ENCODE data around the gene PTPRS. TPM values are rescaled to one million over a fixed set of nuclear protein-coding genes. Genes with fewer than 3 reads are reported as not detected.

Gene PTPRS
- total and polyA plus RNA-seq, 2 of the 13 experiments (the other 11 are each of a cell fraction or from before 2014, with no cell fraction given) = 32.7 to 43.9 TPM

DNA sequence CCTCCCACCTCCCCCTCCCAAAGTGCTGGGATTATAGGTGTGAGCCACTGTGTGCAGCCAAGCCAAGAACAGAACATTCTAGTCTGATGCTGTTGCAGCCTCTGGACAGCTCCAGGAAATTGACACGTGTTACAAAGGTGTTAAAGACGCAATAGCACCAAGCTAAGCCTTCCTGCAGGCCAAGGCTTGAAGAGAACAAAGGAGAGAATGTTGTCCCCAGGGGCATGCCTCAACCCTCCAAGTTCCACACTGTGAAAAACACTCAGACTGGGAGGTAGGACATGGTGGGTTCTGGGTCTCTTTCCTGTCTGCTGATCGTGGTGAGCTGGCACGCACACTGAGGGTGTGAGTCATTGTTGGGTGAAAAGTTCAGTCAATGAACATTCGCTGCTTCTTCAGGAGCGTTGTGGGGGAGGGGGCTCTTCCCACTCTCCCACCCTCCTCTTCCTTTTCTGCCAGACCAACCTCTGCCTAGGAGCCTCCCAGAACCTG lies 5.3 kb upstream of the PTPRS start (continued):
- TF ChIP-seq, protein P1, sequence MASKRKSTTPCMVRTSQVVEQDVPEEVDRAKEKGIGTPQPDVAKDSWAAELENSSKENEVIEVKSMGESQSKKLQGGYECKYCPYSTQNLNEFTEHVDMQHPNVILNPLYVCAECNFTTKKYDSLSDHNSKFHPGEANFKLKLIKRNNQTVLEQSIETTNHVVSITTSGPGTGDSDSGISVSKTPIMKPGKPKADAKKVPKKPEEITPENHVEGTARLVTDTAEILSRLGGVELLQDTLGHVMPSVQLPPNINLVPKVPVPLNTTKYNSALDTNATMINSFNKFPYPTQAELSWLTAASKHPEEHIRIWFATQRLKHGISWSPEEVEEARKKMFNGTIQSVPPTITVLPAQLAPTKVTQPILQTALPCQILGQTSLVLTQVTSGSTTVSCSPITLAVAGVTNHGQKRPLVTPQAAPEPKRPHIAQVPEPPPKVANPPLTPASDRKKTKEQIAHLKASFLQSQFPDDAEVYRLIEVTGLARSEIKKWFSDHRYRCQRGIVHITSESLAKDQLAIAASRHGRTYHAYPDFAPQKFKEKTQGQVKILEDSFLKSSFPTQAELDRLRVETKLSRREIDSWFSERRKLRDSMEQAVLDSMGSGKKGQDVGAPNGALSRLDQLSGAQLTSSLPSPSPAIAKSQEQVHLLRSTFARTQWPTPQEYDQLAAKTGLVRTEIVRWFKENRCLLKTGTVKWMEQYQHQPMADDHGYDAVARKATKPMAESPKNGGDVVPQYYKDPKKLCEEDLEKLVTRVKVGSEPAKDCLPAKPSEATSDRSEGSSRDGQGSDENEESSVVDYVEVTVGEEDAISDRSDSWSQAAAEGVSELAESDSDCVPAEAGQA (IDR thresholded peaks at IDR 0.05; ENCODE audit: low read depth) = no peak
- TF ChIP-seq, protein P1 (CRISPR knock-in tag; IDR thresholded peaks at IDR 0.05; ENCODE audit: borderline replicate concordance) = no peak

DNA sequence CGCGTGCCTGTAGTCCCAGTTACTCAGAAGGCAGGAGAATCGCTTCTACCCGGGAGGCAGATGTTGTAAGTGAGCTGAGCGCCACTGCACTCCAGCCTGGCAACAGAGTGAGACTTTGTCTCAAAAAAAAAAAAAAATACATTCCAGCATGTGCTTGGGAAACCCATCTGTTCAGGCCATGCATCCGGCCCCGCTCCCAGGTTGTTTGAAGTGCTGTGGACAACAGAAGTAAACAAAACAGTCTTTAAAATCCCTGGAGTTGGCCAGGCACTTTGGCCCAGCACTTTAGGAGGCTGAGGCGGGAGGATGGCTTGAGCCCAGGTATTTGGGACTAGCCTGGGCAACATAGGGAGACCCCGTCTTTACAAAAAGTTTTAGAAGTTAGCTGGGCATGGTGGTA lies 3.2 kb upstream of the PTPRS start:
- ChIA-PET POLR2A (no interaction called here), CTCF (ENCODE audit: low intra/inter-chr PET ratio, low total read pairs) (interaction anchor here (0.6 kb wide), 1 partner anchor 24 kb away, joined by 3 read pairs; no protein-coding TSS in a partner anchor)
- intact Hi-C loops (cut with micrococcal nuclease; ENCODE audit: unreplicated experiment) (no loop called here), in situ Hi-C loops (cut with HindIII; ENCODE audit: extremely low pct_ligation_motif_present, low pct_unique_long_range_greater_than_20kb) (no loop called here)
- H3K9ac ChIP-seq (ENCODE audit: insufficient read depth, low read depth, low read length) = no peak overlapping the region
- H3K4me2 ChIP-seq (ENCODE audit: low read depth, low read length) = peak overlapping the region; percentile 32
- no peak overlapping the region for H2AFZ ChIP-seq (ENCODE audit: low read length)
- DNase-seq (ENCODE audit: low spot score) (peak; percentile 85), ATAC-seq (peak; percentile 73), FAIRE-seq (peak; percentile 67)
- peaks cover 4% of the 10 kb centered on the region; the same call in 1 of the 2 replicates for H3K9me3 ChIP-seq (ENCODE audit: low read length)
- no TSS peak for BruUV-seq (replicated peaks)
- peaks cover 0 to 9% of the 10 kb centered on the region in 2 experiments; a peak in 2 of 5 replicates for H3K27me3 ChIP-seq (ENCODE audit: control insufficient read depth in 1 of 2, insufficient read depth in 2 of 2, low read length in 2 of 2)
- no peaks in the 10 kb centered on the region for H4K20me1 ChIP-seq (ENCODE audit: insufficient read depth, low read length)
- H3K4me3 ChIP-seq (replicated peaks in 1 of 3; ENCODE audit: insufficient read depth in 1 of 3, low read depth in 2 of 3, low read length in 3 of 3) = 0 out of 6 replicates have a peak overlapping the region, but pooled peaks of 1 of the 3 experiments have one; percentile 5
- H3K4me1 ChIP-seq (ENCODE audit: insufficient read depth, low read length) = peaks cover 59% of the 10 kb centered on the region
- WGBS (ENCODE audit: low lambda C conversion rate) = 0% methylated on average over 9 of the region's 9 CpGs
- no peaks in the 10 kb centered on the region for H3K79me2 ChIP-seq (ENCODE audit: insufficient read depth, low read length)
- peak overlapping the region; percentile 40 for H3K27ac ChIP-seq (ENCODE audit: extremely low read length, insufficient read depth, low read length)
- no peaks in the 10 kb centered on the region for H3K36me3 ChIP-seq (replicated peaks in 1 of 2; ENCODE audit: control insufficient read depth in 1 of 2, insufficient read depth in 2 of 2, low read length in 2 of 2)
- TF ChIP-seq ZNF563 (CRISPR knock-in tag; IDR thresholded peaks at IDR 0.05) (0 out of 2 replicates have a peak, but pooled peaks have one; percentile 41), RBM22 (optimal IDR thresholded peaks at IDR 0.05; ENCODE audit: low read length) (no peak), ZBTB43 (CRISPR knock-in tag; conservative IDR thresholded peaks at IDR 0.05) (peak; percentile 63; the same call in 1 of the 2 replicates), HOXA3 (CRISPR knock-in tag; IDR thresholded peaks at IDR 0.05) (peak; percentile 54), ZNF629 (CRISPR knock-in tag; conservative IDR thresholded peaks at IDR 0.05) (peak; percentile 37; the same call in 1 of the 2 replicates), TMF1 (CRISPR knock-in tag; IDR thresholded peaks at IDR 0.05; ENCODE audit: low read depth) (no peak), ZSCAN20 (CRISPR knock-in tag; IDR thresholded peaks at IDR 0.05; ENCODE audit: borderline replicate concordance) (0 out of 2 replicates have a peak, but pooled peaks have one; percentile 42), ZNF776 (CRISPR knock-in tag; IDR thresholded peaks at IDR 0.05) (no peak), SMAD3 (CRISPR knock-in tag; IDR thresholded peaks at IDR 0.05) (no peak), SP4 (CRISPR knock-in tag; IDR thresholded peaks at IDR 0.05) (0 out of 2 replicates have a peak, but pooled peaks have one; percentile 34), SP140L (CRISPR knock-in tag; IDR thresholded peaks at IDR 0.05; ENCODE audit: borderline replicate concordance) (no peak)
- TF ChIP-seq, protein P2, sequence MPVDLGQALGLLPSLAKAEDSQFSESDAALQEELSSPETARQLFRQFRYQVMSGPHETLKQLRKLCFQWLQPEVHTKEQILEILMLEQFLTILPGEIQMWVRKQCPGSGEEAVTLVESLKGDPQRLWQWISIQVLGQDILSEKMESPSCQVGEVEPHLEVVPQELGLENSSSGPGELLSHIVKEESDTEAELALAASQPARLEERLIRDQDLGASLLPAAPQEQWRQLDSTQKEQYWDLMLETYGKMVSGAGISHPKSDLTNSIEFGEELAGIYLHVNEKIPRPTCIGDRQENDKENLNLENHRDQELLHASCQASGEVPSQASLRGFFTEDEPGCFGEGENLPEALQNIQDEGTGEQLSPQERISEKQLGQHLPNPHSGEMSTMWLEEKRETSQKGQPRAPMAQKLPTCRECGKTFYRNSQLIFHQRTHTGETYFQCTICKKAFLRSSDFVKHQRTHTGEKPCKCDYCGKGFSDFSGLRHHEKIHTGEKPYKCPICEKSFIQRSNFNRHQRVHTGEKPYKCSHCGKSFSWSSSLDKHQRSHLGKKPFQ (CRISPR knock-in tag; IDR thresholded peaks at IDR 0.05; ENCODE audit: insufficient replicate concordance) = peak; percentile 65

All from HepG2 (cell line).